Right atrium auricular region (tissue), 2 donors: ENCODE measurements around the gene RARRES2. TPM values are rescaled to one million over a fixed set of nuclear protein-coding genes. Genes with fewer than 3 reads are reported as not detected.

Source experiments
- DNase-seq: peaks from one replicate; pipeline ENCODE4 v3.0.0-alpha.2; 2019; ENCODE audit warnings: low spot score
- H3K27ac ChIP-seq, 2 donors: fragments of 200-600 bp; sonication (generic); 1 replicate in 1 of 2; 2 replicates in 1 of 2; pipeline ENCODE4 v1.5.1; 2016 to 2019
- H3K27me3 ChIP-seq, 2 donors: fragments of 200-600 bp; sonication (generic); one replicate each; pipeline versions ENCODE4 v1.5.1 to v1.6.0; 2017 to 2019
- H3K36me3 ChIP-seq: fragments of 200-600 bp; sonication (generic); one replicate; pipeline ENCODE4 v1.5.1; 2016
- H3K4me1 ChIP-seq, 2 donors: fragments of 200-600 bp; sonication (generic); one replicate each; pipeline versions ENCODE4 v1.5.1 to v1.6.0; 2017 to 2019
- H3K4me3 ChIP-seq, 2 donors: fragments of 200-600 bp; sonication (generic); 1 replicate in 1 of 2; 2 replicates in 1 of 2; pipeline ENCODE4 v1.5.1; 2017 to 2019; ENCODE audit warnings: mild to moderate bottlenecking in 1 of 2, moderate library complexity in 1 of 2
- H3K9me3 ChIP-seq, 2 donors: fragments of 200-600 bp; sonication (generic); one replicate each; pipeline ENCODE4 v1.5.1; 2019
- CTCF ChIP-seq, 2 donors: fragments of 200-600 bp; sonication (generic); IDR thresholded peaks; one replicate each; pipeline ENCODE4 v1.5.1; 2019; ENCODE audit warnings: antibody characterized with exemption in 2 of 2
- total RNA-seq, 2 donors: library from RNA; depleted of rRNA; stranded (reverse); fragments of >200 nt; gene quantifications; one replicate each; pipeline ENCODE4 v1.1.0, GENCODE V29; 2016

Gene RARRES2
- total RNA-seq, 2 donors from 2014 or later, result 105 to 197 TPM

DNA sequence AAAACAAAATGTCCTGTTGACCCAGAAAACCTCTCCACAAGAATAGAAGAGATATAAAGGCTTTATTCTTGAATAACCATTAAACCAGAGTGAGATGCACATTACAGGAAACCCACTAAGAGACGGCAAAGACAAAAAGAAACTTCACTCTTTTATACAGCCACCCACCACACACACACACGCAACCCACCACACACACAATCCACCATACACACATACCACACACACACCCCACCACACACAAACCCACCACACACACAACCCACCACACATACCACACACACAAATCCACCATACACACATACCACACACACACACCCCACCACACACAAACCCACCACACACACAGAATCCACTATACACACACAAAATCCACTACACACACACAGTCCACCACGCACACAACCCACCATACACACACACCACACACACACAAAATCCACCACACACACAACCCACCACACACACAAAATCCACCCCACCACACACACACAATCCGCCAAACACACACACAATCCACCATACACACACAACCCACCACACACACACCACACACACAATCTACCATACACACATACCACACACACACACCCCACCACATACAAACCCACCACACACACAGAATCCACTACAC lies 17.7 kb upstream of the RARRES2 start:
- Histone ChIP-seq H3K4me1 (peaks cover 0 to 7% of the 10 kb centered on the region in 2 donors), H3K9me3 (no peaks in the 10 kb centered on the region), H3K27ac (no peak overlapping the region), H3K27me3 (no peaks in the 10 kb centered on the region), H3K4me3 (no peak overlapping the region), H3K36me3 (no peaks in the 10 kb centered on the region)
- no peak for DNase-seq
- TF ChIP-seq CTCF (IDR thresholded peaks at IDR 0.05), result no peak

DNA sequence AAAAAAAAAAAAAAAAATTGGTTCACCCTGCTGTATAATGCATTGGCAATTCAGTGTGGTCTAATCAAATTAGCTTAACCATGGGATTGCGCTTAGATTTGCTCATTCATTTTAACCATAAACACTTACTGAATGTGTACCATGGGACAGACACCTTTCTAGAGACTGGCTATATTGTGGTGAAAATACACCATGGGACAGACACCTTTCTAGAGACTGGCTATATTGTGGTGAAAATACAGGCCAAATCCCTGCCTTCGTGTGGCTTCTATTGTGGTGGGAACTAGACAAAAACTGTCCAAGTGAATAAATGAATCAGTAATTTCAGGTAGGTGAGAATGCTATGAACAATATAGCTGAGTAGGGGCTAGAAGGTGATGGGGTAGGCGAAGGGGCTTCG lies 17.0 kb upstream of the RARRES2 start:
- Histone ChIP-seq H3K27ac (no peak overlapping the region), H3K27me3 (no peaks in the 10 kb centered on the region), H3K4me3 (no peak overlapping the region), H3K36me3 (no peaks in the 10 kb centered on the region), H3K4me1 (peaks cover 0 to 7% of the 10 kb centered on the region in 2 donors), H3K9me3 (no peaks in the 10 kb centered on the region)
- no peak for DNase-seq
- TF ChIP-seq CTCF (IDR thresholded peaks at IDR 0.05), result no peak

GRCh38 chr7:150357771-150358427 lies 16.5 kb upstream of the RARRES2 start:
- Histone ChIP-seq H3K4me3 (no peak overlapping the region), H3K27me3 (no peaks in the 10 kb centered on the region), H3K27ac (no peak overlapping the region), H3K4me1 (peaks cover 0 to 7% of the 10 kb centered on the region in 2 donors), H3K36me3 (no peaks in the 10 kb centered on the region), H3K9me3 (no peaks in the 10 kb centered on the region)
- no peak for TF ChIP-seq CTCF (IDR thresholded peaks at IDR 0.05)
- DNase-seq, result no peak

- Histone ChIP-seq H3K4me3 (no peak overlapping the region), H3K9me3 (no peaks in the 10 kb centered on the region), H3K27ac (no peak overlapping the region), H3K36me3 (no peaks in the 10 kb centered on the region), H3K4me1 (peaks cover 0 to 7% of the 10 kb centered on the region in 2 donors), H3K27me3 (no peaks in the 10 kb centered on the region)
- DNase-seq, result no peak
- no peak for TF ChIP-seq CTCF (IDR thresholded peaks at IDR 0.05)
Observed at GRCh38 chr7:150357270-150357669, 15.8 kb upstream of the RARRES2 start.

- H3K36me3 ChIP-seq, result no peaks in the 10 kb centered on the region
- H3K9me3 ChIP-seq, result no peaks in the 10 kb centered on the region
- peaks cover 0 to 3% of the 10 kb centered on the region in 2 donors for H3K4me1 ChIP-seq
- H3K4me3 ChIP-seq, result no peak overlapping the region
- no peak overlapping the region for H3K27ac ChIP-seq
- TF ChIP-seq CTCF (IDR thresholded peaks at IDR 0.05), result peak; percentile 73 to 76
- no peak for DNase-seq
- no peaks in the 10 kb centered on the region for H3K27me3 ChIP-seq
Observed at GRCh38 chr7:150356265-150356897, 15.0 kb upstream of the RARRES2 start.
